Measurements from ENCODE around the gene PCDHGC5. TPM values are rescaled to one million over a fixed set of nuclear protein-coding genes. Genes with fewer than 3 reads are reported as not detected.

PCDHGC5 gene
- total and polyA plus RNA-seq, 2 experiments from 2014 or later, result 0.16 to 1.5 TPM

- Mint-ChIP-seq H3K4me3 (no peak overlapping the region), H3K36me3 (ENCODE audit: low read depth) (peaks cover 51% of the 10 kb centered on the region), H3K27ac (no peak overlapping the region), H3K4me1 (peaks cover 22% of the 10 kb centered on the region), H3K9me3 (no peaks in the 10 kb centered on the region), H3K27me3 (ENCODE audit: insufficient read depth, low read depth, poor library complexity) (no peaks in the 10 kb centered on the region)
- H3K4me1 ChIP-seq (ENCODE audit: insufficient read depth), result peaks cover 11% of the 10 kb centered on the region
- no peaks in the 10 kb centered on the region for H4K20me1 ChIP-seq (replicated peaks; ENCODE audit: insufficient read depth)
- peaks cover 9% of the 10 kb centered on the region; the same call in 1 of the 2 replicates for H3F3A ChIP-seq (replicated peaks; ENCODE audit: low read depth)
- H3K36me3 ChIP-seq (ENCODE audit: insufficient read depth), result peaks cover 20% of the 10 kb centered on the region
- no peak overlapping the region for H2AFZ ChIP-seq
- no peaks in the 10 kb centered on the region for H3K27me3 ChIP-seq (ENCODE audit: insufficient read depth)
- no peak overlapping the region for H3K4me3 ChIP-seq
- no peak for ATAC-seq
- TF ChIP-seq ETS1 (IDR thresholded peaks at IDR 0.05), result no peak
- no peak for TF ChIP-seq CREB1 (CRISPR knock-in tag; IDR thresholded peaks at IDR 0.05; ENCODE audit: low read depth)
- TF ChIP-seq STAT1 (IDR thresholded peaks at IDR 0.05; ENCODE audit: unreplicated experiment), result no peak
- TF ChIP-seq EZH2 (IDR thresholded peaks at IDR 0.05; ENCODE audit: low read depth, unreplicated experiment), result no peak
- TF ChIP-seq EZH2phosphoT487 (IDR thresholded peaks at IDR 0.05; ENCODE audit: unreplicated experiment), result no peak
- no peak for TF ChIP-seq POLR2AphosphoS5 (IDR thresholded peaks at IDR 0.05; ENCODE audit: low read depth)
- TF ChIP-seq NANOG (IDR thresholded peaks at IDR 0.05; ENCODE audit: borderline replicate concordance), result no peak
- TF ChIP-seq, protein P1, sequence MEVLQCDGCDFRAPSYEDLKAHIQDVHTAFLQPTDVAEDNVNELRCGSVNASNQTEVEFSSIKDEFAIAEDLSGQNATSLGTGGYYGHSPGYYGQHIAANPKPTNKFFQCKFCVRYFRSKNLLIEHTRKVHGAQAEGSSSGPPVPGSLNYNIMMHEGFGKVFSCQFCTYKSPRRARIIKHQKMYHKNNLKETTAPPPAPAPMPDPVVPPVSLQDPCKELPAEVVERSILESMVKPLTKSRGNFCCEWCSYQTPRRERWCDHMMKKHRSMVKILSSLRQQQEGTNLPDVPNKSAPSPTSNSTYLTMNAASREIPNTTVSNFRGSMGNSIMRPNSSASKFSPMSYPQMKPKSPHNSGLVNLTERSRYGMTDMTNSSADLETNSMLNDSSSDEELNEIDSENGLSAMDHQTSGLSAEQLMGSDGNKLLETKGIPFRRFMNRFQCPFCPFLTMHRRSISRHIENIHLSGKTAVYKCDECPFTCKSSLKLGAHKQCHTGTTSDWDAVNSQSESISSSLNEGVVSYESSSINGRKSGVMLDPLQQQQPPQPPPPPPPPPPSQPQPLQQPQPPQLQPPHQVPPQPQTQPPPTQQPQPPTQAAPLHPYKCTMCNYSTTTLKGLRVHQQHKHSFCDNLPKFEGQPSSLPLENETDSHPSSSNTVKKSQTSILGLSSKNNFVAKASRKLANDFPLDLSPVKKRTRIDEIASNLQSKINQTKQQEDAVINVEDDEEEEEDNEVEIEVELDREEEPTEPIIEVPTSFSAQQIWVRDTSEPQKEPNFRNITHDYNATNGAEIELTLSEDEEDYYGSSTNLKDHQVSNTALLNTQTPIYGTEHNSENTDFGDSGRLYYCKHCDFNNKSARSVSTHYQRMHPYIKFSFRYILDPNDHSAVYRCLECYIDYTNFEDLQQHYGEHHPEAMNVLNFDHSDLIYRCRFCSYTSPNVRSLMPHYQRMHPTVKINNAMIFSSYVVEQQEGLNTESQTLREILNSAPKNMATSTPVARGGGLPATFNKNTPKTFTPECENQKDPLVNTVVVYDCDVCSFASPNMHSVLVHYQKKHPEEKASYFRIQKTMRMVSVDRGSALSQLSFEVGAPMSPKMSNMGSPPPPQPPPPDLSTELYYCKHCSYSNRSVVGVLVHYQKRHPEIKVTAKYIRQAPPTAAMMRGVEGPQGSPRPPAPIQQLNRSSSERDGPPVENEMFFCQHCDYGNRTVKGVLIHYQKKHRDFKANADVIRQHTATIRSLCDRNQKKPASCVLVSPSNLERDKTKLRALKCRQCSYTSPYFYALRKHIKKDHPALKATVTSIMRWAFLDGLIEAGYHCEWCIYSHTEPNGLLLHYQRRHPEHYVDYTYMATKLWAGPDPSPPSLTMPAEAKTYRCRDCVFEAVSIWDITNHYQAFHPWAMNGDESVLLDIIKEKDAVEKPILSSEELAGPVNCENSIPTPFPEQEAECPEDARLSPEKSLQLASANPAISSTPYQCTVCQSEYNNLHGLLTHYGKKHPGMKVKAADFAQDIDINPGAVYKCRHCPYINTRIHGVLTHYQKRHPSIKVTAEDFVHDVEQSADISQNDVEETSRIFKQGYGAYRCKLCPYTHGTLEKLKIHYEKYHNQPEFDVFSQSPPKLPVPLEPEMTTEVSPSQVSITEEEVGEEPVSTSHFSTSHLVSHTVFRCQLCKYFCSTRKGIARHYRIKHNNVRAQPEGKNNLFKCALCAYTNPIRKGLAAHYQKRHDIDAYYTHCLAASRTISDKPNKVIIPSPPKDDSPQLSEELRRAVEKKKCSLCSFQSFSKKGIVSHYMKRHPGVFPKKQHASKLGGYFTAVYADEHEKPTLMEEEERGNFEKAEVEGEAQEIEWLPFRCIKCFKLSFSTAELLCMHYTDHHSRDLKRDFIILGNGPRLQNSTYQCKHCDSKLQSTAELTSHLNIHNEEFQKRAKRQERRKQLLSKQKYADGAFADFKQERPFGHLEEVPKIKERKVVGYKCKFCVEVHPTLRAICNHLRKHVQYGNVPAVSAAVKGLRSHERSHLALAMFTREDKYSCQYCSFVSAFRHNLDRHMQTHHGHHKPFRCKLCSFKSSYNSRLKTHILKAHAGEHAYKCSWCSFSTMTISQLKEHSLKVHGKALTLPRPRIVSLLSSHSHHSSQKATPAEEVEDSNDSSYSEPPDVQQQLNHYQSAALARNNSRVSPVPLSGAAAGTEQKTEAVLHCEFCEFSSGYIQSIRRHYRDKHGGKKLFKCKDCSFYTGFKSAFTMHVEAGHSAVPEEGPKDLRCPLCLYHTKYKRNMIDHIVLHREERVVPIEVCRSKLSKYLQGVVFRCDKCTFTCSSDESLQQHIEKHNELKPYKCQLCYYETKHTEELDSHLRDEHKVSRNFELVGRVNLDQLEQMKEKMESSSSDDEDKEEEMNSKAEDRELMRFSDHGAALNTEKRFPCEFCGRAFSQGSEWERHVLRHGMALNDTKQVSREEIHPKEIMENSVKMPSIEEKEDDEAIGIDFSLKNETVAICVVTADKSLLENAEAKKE (CRISPR knock-in tag; IDR thresholded peaks at IDR 0.05), result no peak
- TF ChIP-seq, protein P2, sequence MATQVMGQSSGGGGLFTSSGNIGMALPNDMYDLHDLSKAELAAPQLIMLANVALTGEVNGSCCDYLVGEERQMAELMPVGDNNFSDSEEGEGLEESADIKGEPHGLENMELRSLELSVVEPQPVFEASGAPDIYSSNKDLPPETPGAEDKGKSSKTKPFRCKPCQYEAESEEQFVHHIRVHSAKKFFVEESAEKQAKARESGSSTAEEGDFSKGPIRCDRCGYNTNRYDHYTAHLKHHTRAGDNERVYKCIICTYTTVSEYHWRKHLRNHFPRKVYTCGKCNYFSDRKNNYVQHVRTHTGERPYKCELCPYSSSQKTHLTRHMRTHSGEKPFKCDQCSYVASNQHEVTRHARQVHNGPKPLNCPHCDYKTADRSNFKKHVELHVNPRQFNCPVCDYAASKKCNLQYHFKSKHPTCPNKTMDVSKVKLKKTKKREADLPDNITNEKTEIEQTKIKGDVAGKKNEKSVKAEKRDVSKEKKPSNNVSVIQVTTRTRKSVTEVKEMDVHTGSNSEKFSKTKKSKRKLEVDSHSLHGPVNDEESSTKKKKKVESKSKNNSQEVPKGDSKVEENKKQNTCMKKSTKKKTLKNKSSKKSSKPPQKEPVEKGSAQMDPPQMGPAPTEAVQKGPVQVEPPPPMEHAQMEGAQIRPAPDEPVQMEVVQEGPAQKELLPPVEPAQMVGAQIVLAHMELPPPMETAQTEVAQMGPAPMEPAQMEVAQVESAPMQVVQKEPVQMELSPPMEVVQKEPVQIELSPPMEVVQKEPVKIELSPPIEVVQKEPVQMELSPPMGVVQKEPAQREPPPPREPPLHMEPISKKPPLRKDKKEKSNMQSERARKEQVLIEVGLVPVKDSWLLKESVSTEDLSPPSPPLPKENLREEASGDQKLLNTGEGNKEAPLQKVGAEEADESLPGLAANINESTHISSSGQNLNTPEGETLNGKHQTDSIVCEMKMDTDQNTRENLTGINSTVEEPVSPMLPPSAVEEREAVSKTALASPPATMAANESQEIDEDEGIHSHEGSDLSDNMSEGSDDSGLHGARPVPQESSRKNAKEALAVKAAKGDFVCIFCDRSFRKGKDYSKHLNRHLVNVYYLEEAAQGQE (IDR thresholded peaks at IDR 0.05; ENCODE audit: unreplicated experiment), result no peak
- no peak for TF ChIP-seq CTCF (conservative IDR thresholded peaks at IDR 0.05; ENCODE audit: low read depth in 2 of 2)
- TF ChIP-seq ZNF331 (CRISPR knock-in tag; IDR thresholded peaks at IDR 0.05; ENCODE audit: low read depth), result no peak
- no peak overlapping the region for H3K4me2 ChIP-seq
- H3K79me2 ChIP-seq (replicated peaks; ENCODE audit: insufficient read depth), result 0 out of 2 replicates have a peak, but pooled peaks cover 6% of the 10 kb centered on the region
- no peak for DNase-seq (ENCODE audit: low spot score)
- no peaks in the 10 kb centered on the region for H3K9me2 ChIP-seq (ENCODE audit: insufficient read depth)
- no peak overlapping the region for H3K27ac ChIP-seq (ENCODE audit: low read depth)
Observed at GRCh38 chr5:141527426-141527825, 38.5 kb downstream of the PCDHGC5 start.
